ENCODE measurements around the gene POP4. TPM values are rescaled to one million over a fixed set of nuclear protein-coding genes. Genes with fewer than 3 reads are reported as not detected.

Gene POP4
- total and polyA plus RNA-seq, 2 donors (not counting 3 experiments of a cell fraction or from before 2014, with no cell fraction given): 56.2 to 64.4 TPM

DNA sequence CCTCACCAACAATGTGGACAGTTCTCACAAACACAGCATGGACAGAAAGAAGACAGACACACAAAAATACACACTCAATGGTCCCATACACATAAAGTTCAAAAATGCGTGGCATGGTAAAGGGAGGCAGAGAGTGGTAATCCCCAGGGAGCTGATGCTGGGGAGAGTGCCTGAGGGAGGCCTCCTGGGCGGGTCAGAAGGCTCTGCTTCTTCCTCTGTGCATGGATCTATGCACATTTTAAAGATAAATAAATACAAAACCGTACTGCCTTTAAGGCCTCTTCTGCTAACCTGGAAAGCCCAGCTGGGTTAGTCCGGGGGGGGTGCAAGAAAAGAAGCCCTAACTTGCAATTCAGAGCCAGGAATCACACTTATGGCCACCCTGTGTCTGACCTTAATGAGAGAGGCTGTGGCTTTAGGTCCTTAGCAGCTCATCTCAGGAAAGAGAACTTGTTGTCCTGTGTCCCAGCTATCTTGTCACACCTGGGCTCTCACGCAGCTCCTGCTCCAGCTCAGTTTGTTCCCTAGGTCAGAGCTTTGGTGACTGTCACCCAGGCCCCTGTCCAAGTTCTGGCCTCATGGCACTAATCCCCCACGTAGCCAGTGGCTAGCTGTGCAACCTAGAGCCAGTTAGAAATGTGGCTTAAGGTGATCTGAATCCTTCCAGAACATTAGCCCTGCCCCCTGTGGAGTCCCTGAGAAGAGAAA, 28.5 kb downstream of the POP4 start:
- no peaks in the 10 kb centered on the region for H3K27me3 ChIP-seq (ENCODE audit: control insufficient read depth in 2 of 2, insufficient read depth in 2 of 2, low read length in 2 of 2)
- intact Hi-C loops (cut with micrococcal nuclease) (no loop called here), dilution Hi-C loops (cut with MboI; ENCODE audit: extremely low pct_ligation_motif_present, low sequenced_read_pairs) (no loop called here)
- no peak overlapping the region for H3K27ac ChIP-seq (ENCODE audit: insufficient read depth, low read depth, low read length)
- no peaks in the 10 kb centered on the region for H3K9me3 ChIP-seq (replicated peaks; ENCODE audit: control insufficient read depth, insufficient read depth, low read length)
- ChIA-PET CTCF (interaction anchor here (2.0 kb wide), 1 partner anchor 28 kb away, joined by 5 read pairs; no protein-coding TSS in a partner anchor), POLR2A (no interaction called here)
- FAIRE-seq (no peak), DNase-seq (ENCODE audit: low read depth, low spot score) (no peak)
- no peaks in the 10 kb centered on the region for H4K20me1 ChIP-seq (replicated peaks; ENCODE audit: control insufficient read depth, extremely low read depth, insufficient read depth, low read length)
- no TSS peak for BruUV-seq (replicated peaks)
- H3K9me1 ChIP-seq (replicated peaks; ENCODE audit: control insufficient read depth, extremely low read depth, insufficient read depth, low read length): no peaks in the 10 kb centered on the region
- H3K9ac ChIP-seq (replicated peaks; ENCODE audit: extremely low read depth, insufficient read depth, low read length): no peak overlapping the region
- TF ChIP-seq JUN (IDR thresholded peaks at IDR 0.05; ENCODE audit: borderline replicate concordance, insufficient read depth, insufficient read length, low read depth): no peak
- TF ChIP-seq POLR2AphosphoS5 (IDR thresholded peaks at IDR 0.05; ENCODE audit: insufficient read depth, low read depth, low read length): no peak
- TF ChIP-seq POLR2A (IDR thresholded peaks at IDR 0.05; ENCODE audit: low read depth, low read length): no peak
- TF ChIP-seq FOS (IDR thresholded peaks at IDR 0.05; ENCODE audit: borderline replicate concordance, insufficient read depth, low read length): no peak
- no peak for TF ChIP-seq MYC (IDR thresholded peaks at IDR 0.05; ENCODE audit: low read depth, low read length)
- no peak for TF ChIP-seq EZH2 (IDR thresholded peaks at IDR 0.05; ENCODE audit: borderline replicate concordance, low read depth, low read length, severe bottlenecking)
- TF ChIP-seq, protein P1, sequence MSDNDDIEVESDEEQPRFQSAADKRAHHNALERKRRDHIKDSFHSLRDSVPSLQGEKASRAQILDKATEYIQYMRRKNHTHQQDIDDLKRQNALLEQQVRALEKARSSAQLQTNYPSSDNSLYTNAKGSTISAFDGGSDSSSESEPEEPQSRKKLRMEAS (IDR thresholded peaks at IDR 0.05; ENCODE audit: insufficient read depth, insufficient read length): no peak
- TF ChIP-seq, protein P2, sequence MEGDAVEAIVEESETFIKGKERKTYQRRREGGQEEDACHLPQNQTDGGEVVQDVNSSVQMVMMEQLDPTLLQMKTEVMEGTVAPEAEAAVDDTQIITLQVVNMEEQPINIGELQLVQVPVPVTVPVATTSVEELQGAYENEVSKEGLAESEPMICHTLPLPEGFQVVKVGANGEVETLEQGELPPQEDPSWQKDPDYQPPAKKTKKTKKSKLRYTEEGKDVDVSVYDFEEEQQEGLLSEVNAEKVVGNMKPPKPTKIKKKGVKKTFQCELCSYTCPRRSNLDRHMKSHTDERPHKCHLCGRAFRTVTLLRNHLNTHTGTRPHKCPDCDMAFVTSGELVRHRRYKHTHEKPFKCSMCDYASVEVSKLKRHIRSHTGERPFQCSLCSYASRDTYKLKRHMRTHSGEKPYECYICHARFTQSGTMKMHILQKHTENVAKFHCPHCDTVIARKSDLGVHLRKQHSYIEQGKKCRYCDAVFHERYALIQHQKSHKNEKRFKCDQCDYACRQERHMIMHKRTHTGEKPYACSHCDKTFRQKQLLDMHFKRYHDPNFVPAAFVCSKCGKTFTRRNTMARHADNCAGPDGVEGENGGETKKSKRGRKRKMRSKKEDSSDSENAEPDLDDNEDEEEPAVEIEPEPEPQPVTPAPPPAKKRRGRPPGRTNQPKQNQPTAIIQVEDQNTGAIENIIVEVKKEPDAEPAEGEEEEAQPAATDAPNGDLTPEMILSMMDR (IDR thresholded peaks at IDR 0.05; ENCODE audit: extremely low read depth in 1 of 2, insufficient read depth in 1 of 2, low read depth in 1 of 2, low read length in 2 of 2): no peak
- no peak for TF ChIP-seq GATA2 (IDR thresholded peaks at IDR 0.05; ENCODE audit: insufficient read depth, insufficient read length, low read depth, low read length)
- no peak overlapping the region for H3K4me3 ChIP-seq (replicated peaks in 1 of 3; ENCODE audit: insufficient read depth in 1 of 3, low read depth in 1 of 3, low read length in 3 of 3)
- H2AFZ ChIP-seq (ENCODE audit: low read depth, low read length): no peak overlapping the region
- no peaks in the 10 kb centered on the region for H3K4me1 ChIP-seq (ENCODE audit: control insufficient read depth, extremely low read depth, insufficient read depth, low read length)
- H3K36me3 ChIP-seq (ENCODE audit: control insufficient read depth in 2 of 2, extremely low read depth in 1 of 2, insufficient read depth in 2 of 2, low read length in 2 of 2): no peaks in the 10 kb centered on the region
- no peak overlapping the region for H3K4me2 ChIP-seq (ENCODE audit: insufficient read depth, low read length)
- H3K79me2 ChIP-seq (ENCODE audit: control insufficient read depth, insufficient read depth, low read length): no peaks in the 10 kb centered on the region
